Neutrophil (primary cell): ENCODE data around the gene MCHR1.
A peak's percentile ranks its signal among the peaks of the same experiment; 100 is the strongest.

Experiments used
- H3K27ac ChIP-seq: fragments of 200-600 bp; sonication (generic); 2 replicates; pipeline ENCODE4 v1.5.1; 2016; ENCODE audit warnings: mild to moderate bottlenecking, moderate library complexity
- H3K27me3 ChIP-seq: fragments of 200-600 bp; sonication (generic); 2 replicates; pipeline ENCODE4 v1.6.0; 2016; ENCODE audit warnings: mild to moderate bottlenecking
- H3K36me3 ChIP-seq: fragments of 200-600 bp; sonication (generic); 2 replicates; pipeline ENCODE4 v1.5.1; 2017
- H3K4me1 ChIP-seq, 2 experiments: fragments of 200-600 bp in 1 of 2; sonication (generic) in 1 of 2; 1 replicate in 1 of 2; 2 replicates in 1 of 2; pipeline versions ENCODE4 v1.5.1 to v1.6.1; 2013 to 2016; ENCODE audit warnings: low read depth in 1 of 2, low read length in 1 of 2, mild to moderate bottlenecking in 1 of 2, moderate library complexity in 1 of 2; ENCODE audit not compliant: control insufficient read depth in 1 of 2, insufficient read depth in 1 of 2
- H3K4me3 ChIP-seq, 2 experiments: fragments of 200-600 bp in 1 of 2; sonication (generic) in 1 of 2; 1 replicate in 1 of 2; 2 replicates in 1 of 2; pipeline ENCODE4 v1.5.1; 2013 to 2016; ENCODE audit warnings: low read depth in 1 of 2, low read length in 1 of 2, mild to moderate bottlenecking in 1 of 2, moderate library complexity in 1 of 2
- H3K9me3 ChIP-seq: fragments of 200-600 bp; sonication (generic); 2 replicates; pipeline ENCODE4 v1.5.1; 2016
- CTCF ChIP-seq: fragments of 200-600 bp; sonication (generic); IDR thresholded peaks from 2 replicates; pipeline ENCODE4 v1.5.1; 2016; ENCODE audit warnings: antibody characterized with exemption

The MCHR1 gene

GRCh38 chr22:40642316-40642715 lies 37.0 kb upstream of the MCHR1 start:
- no peak for TF ChIP-seq CTCF
- H3K36me3 ChIP-seq, result no peaks in the 10 kb centered on the region
- no peaks in the 10 kb centered on the region for H3K9me3 ChIP-seq
- no peaks in the 10 kb centered on the region for H3K27me3 ChIP-seq
- peaks cover 39 to 43% of the 10 kb centered on the region in 2 experiments for H3K4me1 ChIP-seq
- no peak overlapping the region for H3K27ac ChIP-seq
- H3K4me3 ChIP-seq, result no peak overlapping the region

- H3K27me3 ChIP-seq, result no peaks in the 10 kb centered on the region
- H3K27ac ChIP-seq, result peak overlapping the region; percentile 55
- no peaks in the 10 kb centered on the region for H3K36me3 ChIP-seq
- H3K4me3 ChIP-seq, result no peak overlapping the region
- H3K4me1 ChIP-seq, result peaks cover 25 to 32% of the 10 kb centered on the region in 2 experiments
- H3K9me3 ChIP-seq, result no peaks in the 10 kb centered on the region
- no peak for TF ChIP-seq CTCF
These were observed 33.6 kb upstream of the MCHR1 start for GRCh38 chr22:40645579-40646197.

GRCh38 chr22:40648386-40648785 lies 30.9 kb upstream of the MCHR1 start:
- Histone ChIP-seq H3K4me3 (no peak overlapping the region), H3K4me1 (peaks cover 25 to 30% of the 10 kb centered on the region in 2 experiments), H3K27me3 (no peaks in the 10 kb centered on the region), H3K9me3 (no peaks in the 10 kb centered on the region), H3K27ac (no peak overlapping the region), H3K36me3 (no peaks in the 10 kb centered on the region)
- TF ChIP-seq CTCF, result no peak

GRCh38 chr22:40651057-40651456 lies 28.2 kb upstream of the MCHR1 start:
- Histone ChIP-seq H3K9me3 (no peaks in the 10 kb centered on the region), H3K36me3 (no peaks in the 10 kb centered on the region), H3K27ac (no peak overlapping the region), H3K27me3 (no peaks in the 10 kb centered on the region), H3K4me3 (no peak overlapping the region), H3K4me1 (peaks cover 4 to 6% of the 10 kb centered on the region in 2 experiments)
- TF ChIP-seq CTCF, result no peak

- Histone ChIP-seq H3K27ac (peak overlapping the region; percentile 49), H3K27me3 (no peaks in the 10 kb centered on the region), H3K36me3 (no peaks in the 10 kb centered on the region), H3K4me3 (peak overlapping the region; percentile 32 to 36), H3K9me3 (no peaks in the 10 kb centered on the region), H3K4me1 (no peaks in the 10 kb centered on the region)
- no peak for TF ChIP-seq CTCF
These were observed 27.5 kb upstream of the MCHR1 start for GRCh38 chr22:40651563-40652501.
